GM19238 (cell line): ENCODE data around the gene STON2.
"Not testable (repeated sequence)": the region's sequence is repeated elsewhere in the genome, so short reads cannot be mapped to it uniquely, and the experiment has no call there.

Experiments used
- DNase-seq: peaks from one replicate; pipeline ENCODE4 v3.0.0; 2011; ENCODE audit warnings: low spot score; ENCODE audit not compliant: insufficient read length

Gene STON2

GRCh38 chr14:81385419-81385818 lies 14.7 kb downstream of the STON2 start:
- DNase-seq = no peak

DNA sequence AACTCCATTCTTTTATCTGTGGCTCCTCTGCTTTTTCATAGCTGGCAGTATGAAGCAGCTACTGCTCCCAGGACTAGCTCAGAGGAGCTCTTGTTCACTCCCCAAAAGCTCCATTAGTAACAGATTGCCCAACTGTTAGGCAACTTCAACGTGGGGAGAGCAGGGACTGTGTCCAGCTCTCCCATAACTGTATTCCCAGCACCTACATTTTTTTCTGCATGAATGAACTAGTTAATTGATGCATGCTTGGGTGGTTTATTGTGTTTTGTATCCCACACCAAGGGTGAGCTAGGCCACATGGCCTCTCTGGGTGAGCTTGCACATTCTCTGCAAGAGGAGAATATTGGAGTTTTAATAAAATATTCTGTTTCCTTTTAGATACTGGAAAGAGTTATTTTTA lies 15.2 kb downstream of the STON2 start:
- DNase-seq = no peak

DNA sequence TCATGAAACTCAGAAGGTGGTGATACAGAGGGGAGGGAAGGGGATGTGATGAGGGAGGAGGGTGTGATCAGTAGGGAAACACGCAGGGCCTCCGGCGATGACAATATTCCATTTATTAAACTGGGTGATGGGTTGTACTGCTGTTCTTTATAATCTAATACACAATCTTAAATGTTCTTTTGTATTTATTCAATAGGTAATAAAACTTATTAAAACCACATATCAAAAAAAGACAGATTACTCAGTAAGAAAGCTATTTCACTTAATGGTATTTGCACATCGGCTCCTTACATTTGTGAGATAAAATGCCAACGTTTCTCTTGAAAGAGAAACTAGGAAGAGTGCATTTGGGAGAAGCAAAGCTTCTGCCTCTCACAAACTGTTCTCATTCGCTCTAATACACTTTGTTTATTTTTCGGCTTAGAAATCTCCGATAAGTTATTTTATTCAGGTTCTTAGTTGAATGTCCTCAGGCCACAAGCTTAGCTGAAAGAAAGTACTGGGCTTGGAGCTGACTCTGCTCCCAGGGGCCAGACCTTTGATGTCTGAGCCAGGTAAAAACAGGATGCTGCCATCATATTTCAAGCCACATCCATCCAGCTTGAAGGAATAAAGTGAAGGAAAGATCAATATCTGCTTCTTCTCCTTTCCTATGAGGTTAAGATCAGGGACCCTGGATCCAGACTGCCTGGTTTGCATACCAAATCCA lies 17.5 kb downstream of the STON2 start:
- no peak for DNase-seq

DNA sequence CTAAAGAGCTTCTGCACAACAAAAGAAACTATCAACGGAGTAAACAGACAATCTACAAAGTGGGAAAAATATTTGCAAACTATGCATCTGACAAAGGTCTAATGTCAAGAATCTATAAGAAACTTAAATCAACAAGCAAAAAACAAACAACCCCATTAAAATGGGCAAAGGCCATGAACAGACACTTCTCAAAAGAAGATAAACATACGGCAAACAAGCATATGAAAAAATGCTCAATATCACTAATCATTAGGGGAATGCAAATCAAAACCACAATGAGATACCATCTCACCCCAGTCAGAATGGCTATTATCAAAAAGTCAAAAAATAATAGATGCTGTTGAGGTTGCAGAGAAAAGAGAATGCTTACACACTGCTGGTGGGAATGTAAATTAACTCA lies 20.1 kb downstream of the STON2 start:
- DNase-seq = not testable (repeated sequence)

GRCh38 chr14:81371802-81372201 lies 28.3 kb downstream of the STON2 start:
- no peak for DNase-seq

DNA sequence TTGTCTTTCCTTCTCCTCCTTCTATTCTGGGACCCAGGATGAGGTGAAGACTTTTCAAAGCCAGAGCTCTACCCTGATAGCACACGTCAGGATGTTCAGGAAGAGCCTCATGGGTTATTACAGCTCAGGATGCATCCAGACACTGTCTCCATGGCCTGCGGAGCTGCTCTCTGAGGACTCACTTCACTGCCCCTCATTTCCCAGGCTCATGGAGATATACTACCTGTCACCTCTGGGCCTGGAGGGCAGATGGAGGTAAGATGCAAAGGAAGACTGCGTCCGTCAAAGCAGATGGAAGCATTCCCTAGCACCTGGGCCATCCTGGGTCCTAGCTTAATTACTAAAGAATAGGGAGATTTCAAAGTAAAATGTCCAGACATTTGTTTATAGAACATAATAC lies 32.6 kb downstream of the STON2 start:
- no peak for DNase-seq

DNA sequence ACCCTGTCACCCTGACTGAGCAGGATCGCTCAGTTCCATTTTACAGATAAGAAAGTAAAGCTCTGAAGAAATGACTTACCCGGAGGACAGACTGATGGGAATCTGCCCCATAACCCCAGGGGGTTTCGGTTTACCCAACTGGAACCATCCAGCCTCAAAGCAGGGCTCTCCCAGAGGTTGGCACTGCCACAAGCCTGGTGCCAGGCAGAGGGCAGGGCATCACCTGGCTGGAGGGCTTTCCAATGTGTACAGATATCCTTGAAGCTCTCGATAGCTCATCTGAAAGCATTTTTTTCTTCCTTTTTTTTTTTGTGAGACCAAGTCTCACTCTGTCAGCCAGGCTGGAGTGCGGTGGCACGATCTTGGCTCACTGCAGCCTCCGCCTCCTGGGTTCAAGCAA lies 33.2 kb downstream of the STON2 start:
- no peak for DNase-seq

GRCh38 chr14:81366214-81366613 lies 33.9 kb downstream of the STON2 start:
- DNase-seq = no peak

DNA sequence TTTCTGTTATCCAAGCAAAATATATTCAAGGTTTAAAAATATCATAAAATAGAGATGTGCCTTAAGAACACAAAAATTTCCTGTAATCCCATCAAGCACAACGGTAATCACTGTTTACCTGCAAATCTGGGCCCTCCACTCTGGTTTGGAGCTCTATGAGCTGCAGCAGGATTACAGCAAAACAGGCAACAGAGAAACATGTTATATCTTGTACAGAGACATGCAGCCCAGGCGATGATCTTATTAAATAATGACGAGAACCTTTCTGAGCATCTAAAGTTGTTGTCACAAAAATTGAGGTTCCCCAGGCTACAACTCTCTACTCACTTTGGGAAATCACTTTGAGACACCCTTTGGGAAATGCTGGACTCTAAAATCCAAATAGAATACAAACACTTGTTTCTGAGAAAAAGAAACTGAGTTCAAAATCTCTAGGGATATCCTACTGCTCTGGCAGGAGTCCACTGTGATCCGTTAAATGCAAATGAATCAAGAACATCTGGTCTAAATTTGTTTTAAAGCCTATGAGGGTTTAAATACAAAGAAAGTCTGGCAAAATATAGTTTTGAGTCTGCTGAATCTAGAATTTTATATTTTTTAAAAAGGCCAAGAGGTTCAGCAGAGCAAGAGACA lies 36.3 kb downstream of the STON2 start:
- no peak for DNase-seq

GRCh38 chr14:81353691-81354323 lies 46.3 kb downstream of the STON2 start:
- DNase-seq = no peak

DNA sequence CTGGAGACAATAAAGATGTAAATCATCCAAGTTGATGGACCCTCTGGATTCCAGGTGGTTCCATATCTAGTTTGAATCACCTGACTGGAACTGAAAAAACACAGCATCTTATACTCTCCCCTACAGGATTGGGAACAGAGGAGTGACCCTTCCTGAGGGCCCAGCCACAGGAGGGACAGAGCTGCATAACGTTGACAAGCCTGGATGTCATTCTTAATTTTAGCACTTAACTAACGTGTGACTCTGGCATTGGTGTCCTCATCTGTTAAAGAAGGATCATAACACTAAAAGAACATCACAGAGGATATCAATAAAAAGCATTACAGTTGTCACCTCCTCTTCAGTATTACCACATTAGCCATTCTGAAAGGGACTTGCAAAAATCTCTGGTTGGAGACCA lies 47.7 kb downstream of the STON2 start:
- no peak for DNase-seq

- no peak for DNase-seq
These were observed 48.9 kb downstream of the STON2 start for GRCh38 chr14:81351205-81351604.

DNA sequence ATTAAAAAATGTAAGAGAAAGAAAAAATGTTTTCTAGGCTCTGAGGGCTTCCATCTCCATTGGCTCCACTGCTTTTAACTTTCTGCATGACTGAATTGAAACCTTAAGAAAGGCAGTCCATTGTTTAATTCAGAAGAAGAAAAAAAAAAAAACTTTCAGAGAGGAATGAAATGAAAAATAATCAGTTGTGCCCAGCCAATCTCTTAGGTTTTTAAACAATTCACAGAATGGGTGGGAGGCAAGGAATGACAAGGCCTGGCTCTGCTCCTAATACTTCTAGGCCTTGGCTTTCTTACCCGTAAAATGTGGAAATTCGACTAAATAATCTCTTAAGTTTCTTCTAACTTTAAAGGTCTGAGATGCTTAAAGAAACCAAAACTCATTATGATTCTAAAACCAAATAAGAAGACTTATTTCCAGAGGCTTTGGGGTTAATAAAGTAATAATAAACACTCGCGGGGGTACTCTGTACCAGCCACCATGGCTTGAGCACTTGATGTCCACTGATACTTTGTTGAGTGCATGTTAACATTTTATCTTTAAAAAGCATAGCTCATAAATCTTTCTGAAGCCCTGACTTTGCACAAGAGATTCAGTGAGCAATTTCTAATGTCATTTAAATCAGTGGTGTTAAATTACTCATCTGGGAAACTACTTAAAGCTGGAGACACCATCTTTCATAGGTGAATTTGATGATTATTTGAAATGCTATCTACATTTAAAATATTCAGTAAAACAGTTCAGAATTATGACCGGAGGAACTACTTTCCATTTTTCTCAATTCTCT lies 49.6 kb downstream of the STON2 start:
- DNase-seq = no peak

DNA sequence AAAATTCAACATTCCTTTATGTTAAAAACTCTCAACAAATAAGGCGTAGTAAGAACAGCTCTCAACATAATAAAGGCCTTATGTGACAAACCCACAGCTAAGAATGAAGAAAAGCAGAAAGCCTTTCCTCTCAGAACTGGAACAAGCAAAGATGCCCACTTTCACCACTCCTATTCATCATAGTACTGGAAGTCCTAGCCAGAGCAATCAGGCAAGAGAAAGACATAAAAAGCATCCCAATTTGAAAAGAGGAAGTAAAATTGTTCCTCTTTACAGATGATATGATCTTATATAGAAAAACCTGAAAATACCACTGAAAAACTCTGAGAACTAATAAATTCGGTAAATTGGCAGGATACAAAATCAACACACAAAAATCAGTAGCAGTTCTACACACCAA lies 52.1 kb downstream of the STON2 start:
- no peak for DNase-seq

GRCh38 chr14:81345781-81346180 lies 54.3 kb downstream of the STON2 start:
- DNase-seq = no peak

DNA sequence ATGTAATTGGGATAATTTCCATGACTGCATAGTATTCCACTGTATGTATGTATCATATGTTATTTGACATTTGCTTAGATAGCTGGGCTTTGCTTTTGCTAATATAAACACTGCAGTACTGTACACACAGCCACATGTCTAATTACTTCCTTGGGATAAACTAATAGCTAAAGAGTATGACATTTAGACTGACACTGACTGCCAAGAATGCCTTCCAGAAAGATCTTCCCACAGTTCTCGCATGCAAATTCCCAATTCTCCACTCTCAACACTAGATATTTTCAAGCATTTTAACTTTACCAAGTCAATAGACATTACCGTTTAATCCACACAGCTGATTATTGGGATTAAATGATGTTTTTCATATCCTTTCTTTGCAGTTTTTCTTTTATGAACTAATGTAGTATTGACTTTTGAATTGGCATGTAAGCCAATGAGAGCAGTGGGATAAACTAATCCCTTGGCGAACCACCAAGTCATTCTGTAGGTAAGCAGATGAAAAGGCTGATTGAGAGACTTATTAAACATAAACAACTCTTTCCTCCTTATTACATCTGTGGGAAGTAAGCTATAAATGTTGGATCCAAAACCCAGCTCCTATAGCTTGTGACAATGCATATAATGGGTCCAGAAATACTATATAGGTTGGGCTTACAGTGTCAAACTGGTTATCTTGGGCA lies 55.5 kb downstream of the STON2 start:
- DNase-seq = no peak

- no peak for DNase-seq
These were observed 56.4 kb downstream of the STON2 start for GRCh38 chr14:81343701-81344100.

DNA sequence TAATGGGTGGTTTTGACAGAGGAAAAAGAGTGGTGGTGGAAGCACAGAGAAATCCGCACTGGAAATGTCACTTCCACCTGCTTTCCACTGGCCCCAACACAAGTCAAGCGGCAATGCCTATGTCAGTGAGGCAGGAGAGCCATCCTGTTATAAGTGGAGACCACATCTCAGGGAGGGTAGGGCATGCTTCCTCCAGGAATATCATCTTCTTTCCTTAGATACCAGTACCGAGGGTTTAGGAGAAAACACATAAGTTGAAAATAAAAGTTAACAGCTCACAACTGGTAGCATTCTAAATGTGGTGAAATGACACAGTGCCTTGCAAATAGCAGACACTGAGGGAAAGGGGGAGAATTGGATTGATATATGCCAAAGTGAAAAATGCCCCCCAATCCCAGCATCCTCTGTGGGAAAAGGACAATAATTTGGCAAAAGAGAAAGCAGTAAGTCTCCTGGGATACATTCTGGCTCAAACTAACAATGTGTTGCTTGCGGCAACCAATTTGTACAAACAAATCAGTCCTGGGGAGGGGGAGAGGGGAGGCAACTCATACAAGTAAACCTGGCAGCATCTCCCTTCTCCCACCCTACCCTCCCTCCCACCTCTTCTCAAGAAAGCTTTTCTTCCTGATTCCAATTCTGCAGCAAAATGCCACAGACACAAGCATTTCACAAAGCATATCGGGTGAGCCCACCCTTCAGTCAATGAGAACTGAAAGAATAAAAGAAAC lies 57.1 kb downstream of the STON2 start:
- no peak for DNase-seq

DNA sequence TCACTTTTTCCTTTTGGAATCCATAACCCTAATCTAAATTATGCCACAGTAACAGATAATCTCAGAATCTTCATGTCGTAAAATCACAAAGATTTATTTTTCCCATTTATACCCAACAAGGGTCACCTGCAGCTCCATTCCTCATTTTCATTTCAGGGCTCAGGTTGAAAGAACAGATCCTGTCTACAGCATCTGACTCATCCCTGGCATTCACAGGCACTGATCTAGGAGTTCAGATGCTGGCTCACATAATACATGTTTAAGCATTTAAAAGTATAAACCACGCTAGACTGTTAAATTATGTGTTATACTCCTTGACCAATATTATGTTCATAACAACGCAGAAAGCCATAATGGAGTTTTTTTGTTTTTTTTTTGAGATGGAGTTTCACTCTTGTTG lies 58.3 kb downstream of the STON2 start:
- no peak for DNase-seq

GRCh38 chr14:81341370-81341769 lies 58.8 kb downstream of the STON2 start:
- DNase-seq = no peak

- no peak for DNase-seq
These were observed 59.9 kb downstream of the STON2 start for GRCh38 chr14:81340201-81340600.
